Measurements from ENCODE around the gene HRCT1.
"Not testable (repeated sequence)": the region's sequence is repeated elsewhere in the genome, so short reads cannot be mapped to it uniquely, and the experiment has no call there.

The HRCT1 gene

GRCh38 chr9:35897376-35898099, 8.5 kb upstream of the HRCT1 start:
- DNase-seq, result not testable (repeated sequence)

GRCh38 chr9:35898337-35898736, 7.7 kb upstream of the HRCT1 start:
- no peak for DNase-seq

GRCh38 chr9:35899021-35899420, 7.0 kb upstream of the HRCT1 start:
- no peak for DNase-seq

DNA sequence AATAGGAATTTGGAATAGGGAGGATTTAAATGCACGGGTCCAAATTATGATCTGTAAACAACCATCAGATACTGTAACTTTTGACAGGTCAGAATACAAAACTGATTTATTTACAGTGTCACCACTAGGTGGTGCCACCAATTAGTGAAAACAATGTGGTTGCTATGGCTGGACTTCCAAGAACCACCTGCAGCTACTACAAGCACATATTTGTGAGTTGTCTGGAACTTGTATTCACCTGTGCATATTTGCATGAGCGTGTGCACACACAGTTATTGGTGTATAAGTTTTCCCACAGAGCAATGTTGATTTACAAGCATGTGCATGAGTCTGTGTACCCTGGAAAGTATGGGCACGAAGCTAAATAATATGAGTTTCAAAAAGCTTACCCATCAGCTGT, 3.0 kb upstream of the HRCT1 start:
- DNase-seq, result no peak

DNA sequence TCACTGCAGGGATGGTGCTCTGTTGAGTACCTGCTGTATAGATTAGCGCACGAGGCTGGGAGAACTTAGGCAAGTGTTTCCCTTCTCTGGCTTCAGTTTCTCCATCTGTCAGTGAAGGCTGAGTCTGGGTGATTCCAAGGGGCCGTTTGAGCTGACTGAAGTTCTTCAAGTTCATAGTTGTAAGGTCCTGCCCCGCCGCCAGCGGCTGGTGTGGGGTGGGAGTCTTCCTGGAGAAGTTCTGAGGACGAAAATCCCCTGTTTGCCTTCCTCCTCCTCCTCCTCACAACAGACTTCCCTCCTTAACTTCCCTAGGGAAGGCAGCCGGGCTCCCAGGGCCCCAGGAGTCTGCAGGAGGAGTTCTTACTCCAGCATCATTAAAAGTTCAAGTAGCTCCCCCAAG, 1.7 kb upstream of the HRCT1 start:
- no peak for DNase-seq

- DNase-seq, result no peak
Measured at GRCh38 chr9:35905051-35905781, 786 bp upstream of the HRCT1 start.

GRCh38 chr9:35906923-35907699, 1.1 kb downstream of the HRCT1 start:
- DNase-seq, result no peak

- no peak for DNase-seq
Measured at GRCh38 chr9:35907711-35908503, 1.9 kb downstream of the HRCT1 start.

DNA sequence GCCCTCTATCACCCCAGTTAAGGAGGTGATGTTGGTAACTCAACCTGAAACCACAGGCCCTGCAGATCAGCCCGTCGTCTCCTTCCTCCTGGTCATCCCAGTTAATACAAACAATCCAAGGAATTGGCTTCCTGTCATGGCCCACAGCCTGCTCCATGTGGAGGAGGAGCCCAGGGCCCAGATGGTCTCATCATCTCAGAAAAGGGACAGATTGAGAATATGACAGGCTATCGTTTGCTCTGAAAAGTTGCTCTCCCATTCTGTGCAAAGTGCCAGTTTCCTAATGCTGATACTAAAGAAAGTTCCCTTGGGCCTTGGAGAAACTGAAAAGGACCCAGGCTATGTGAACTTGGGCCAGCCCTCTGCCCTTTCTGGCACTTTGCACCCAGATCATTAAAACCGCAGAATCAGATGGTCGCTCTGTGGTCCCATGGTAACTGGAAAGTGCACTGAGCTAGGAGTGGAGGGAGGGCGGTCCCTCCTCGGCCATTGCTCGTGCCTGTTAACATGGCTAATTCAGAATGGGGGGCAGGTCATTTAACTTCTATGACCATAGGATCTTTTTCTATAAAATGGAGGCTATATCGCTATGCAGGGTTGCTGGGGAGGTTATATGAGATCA, 2.6 kb downstream of the HRCT1 start:
- DNase-seq, result no peak

GRCh38 chr9:35909274-35909673, 3.3 kb downstream of the HRCT1 start, which contains the start of gene SPAAR:
Gene SPAAR (plus strand): TSS chr9:35909490. CDS start chr9:35910464, 974 bp downstream.
- DNase-seq, result no peak

DNA sequence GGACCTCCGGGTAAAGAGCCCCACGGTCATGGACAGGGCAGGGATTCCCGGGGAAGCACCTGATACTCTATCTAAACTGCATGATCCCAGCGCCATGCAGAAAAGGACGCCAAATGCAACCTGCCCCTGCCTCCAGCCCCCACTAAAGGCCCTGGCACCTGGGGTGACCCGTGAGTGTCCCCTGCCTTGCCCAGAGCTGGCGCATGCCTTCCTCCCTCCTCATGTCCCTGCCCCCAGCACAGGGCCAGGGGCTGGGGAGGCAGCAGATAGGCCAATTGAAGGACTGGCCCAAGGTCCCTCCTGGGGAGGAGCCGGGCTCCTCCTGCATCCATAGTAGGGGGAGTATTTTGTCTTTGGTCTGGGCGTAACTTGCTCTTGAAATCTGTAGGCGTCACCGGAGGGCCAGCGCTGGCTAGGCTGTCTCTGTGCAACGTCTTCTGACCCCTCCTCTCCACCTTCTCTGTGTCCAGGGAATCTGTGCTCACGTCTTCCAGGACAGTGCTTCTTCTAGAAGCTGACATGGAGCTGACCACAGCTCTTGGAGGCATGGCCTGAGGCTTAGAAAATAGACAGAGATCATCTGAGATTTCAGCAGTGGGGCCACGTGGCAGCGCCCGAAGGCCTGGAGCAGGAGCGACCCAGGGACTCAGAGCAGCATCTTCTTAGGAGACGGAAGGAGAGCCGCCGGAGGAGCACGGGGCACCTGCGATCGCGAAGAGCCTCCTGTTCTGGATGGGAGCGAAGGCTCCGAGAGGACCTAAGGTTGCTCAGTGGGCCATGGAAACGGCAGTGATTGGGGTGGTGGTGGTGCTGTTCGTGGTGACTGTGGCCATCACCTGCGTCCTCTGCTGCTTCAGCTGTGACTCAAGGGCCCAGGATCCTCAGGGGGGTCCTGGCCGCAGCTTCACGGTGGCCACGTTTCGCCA, 3.9 kb downstream of the HRCT1 start:
- no peak for DNase-seq

- peak; percentile 47 to 56 for DNase-seq
Measured at GRCh38 chr9:35910613-35911359, 4.8 kb downstream of the HRCT1 start.

- no peak for DNase-seq
Measured at GRCh38 chr9:35911690-35912089, 5.7 kb downstream of the HRCT1 start.

- DNase-seq, result no peak
Measured at GRCh38 chr9:35912791-35913400, 6.9 kb downstream of the HRCT1 start.

DNA sequence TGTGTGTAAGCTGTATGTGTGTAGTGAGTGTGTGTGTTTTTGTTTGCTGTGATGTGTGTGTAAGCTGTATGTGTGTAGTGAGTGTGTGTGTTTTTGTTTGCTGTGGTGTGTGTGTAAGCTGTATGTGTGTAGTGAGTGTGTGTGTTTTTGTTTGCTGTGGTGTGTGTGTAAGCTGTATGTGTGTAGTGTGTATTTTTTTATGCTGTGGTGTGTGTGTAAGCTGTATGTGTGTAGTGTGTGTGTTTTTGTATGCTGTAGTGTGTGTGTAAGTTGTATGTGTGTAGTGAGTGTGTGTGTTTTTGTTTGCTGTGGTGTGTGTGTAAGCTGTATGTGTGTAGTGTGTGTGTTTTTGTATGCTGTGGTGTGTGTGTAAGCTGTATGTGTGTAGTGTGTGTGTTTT, 7.4 kb downstream of the HRCT1 start:
- DNase-seq, result not testable (repeated sequence)

GRCh38 chr9:35914301-35914807, 8.4 kb downstream of the HRCT1 start:
- DNase-seq, result no peak

DNA sequence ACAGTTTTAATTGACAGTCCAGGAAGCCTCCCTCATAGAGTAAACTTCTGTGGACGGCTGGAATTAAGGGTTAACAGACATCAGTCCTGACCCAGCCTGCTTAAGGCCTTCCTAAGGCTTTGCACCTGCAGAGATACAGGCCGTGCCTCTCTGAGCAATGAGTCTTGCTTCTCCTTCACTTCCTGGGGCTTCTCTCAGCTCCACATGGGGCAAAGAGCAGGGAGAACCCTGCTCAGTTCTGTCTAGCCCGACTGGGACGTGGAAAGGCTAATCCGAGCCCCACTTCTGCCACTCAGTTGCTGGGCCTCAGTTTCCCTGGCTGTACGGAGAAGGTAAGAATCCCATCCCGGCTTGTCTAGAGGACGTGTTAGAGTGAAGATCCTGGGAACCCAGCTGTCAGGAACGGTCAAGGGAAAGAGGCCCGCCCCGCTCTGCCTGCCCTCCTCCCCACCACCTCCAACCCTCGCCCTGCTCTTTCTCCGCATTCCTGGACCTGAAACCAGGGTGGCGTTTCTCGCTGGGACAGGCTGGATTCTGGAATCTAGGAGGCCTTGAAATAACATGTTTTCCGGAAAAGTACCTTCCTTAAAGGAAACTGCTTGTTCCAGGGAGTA, 9.8 kb downstream of the HRCT1 start:
- DNase-seq, result no peak

DNA sequence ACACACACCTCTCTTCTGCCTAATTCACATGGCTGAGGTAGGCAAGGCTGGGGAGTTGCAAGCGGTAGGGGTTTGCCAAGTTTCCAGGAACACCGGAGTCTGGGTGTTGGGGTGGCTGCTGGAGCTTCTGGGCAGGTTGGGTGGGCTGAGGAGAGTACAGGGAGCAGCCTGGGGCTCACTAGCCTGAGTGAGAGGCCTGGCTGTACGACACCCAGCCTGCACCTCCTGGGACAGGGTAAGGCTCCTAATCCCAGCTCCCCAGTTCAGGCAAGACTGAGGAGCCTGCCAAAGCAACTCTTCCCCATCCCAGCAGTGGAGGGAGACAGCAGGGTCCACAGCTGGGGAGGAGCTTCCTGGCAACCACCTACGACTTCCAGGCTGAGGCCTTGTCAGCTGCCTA, 11.3 kb downstream of the HRCT1 start:
- DNase-seq, result no peak

GRCh38 chr9:35918780-35919179, 12.8 kb downstream of the HRCT1 start:
- no peak for DNase-seq
